ENCODE data around the gene LIF.

DNA sequence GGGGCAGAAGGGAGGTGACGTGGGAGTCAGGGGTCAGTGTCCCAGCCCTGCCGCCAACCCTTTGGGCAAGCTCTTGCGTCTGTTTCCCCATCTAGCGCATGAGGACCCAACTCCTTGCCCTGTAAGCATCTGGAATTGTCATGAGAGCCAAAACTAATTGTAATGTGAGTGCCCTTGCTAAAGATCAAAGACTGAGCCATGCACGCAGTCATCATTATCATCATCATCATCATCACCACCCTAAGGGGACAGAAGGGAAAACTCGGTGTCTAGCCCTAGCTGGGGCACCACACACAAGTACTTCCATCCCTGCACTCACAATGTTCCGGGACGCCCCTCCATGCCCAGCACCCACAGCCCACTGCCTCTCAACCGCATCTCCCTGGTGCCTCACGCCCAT is 2.5 kb downstream of the LIF start:
- TF ChIP-seq, protein P1, sequence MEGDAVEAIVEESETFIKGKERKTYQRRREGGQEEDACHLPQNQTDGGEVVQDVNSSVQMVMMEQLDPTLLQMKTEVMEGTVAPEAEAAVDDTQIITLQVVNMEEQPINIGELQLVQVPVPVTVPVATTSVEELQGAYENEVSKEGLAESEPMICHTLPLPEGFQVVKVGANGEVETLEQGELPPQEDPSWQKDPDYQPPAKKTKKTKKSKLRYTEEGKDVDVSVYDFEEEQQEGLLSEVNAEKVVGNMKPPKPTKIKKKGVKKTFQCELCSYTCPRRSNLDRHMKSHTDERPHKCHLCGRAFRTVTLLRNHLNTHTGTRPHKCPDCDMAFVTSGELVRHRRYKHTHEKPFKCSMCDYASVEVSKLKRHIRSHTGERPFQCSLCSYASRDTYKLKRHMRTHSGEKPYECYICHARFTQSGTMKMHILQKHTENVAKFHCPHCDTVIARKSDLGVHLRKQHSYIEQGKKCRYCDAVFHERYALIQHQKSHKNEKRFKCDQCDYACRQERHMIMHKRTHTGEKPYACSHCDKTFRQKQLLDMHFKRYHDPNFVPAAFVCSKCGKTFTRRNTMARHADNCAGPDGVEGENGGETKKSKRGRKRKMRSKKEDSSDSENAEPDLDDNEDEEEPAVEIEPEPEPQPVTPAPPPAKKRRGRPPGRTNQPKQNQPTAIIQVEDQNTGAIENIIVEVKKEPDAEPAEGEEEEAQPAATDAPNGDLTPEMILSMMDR (IDR thresholded peaks at IDR 0.05) = no peak
- TF ChIP-seq POLR2A (IDR thresholded peaks at IDR 0.05) = no peak

Data from stomach (tissue), 4 donors.